Ectodermal cell (in vitro differentiated cells): ENCODE measurements around the gene EVI2B.

Experiments used
- H3K27ac ChIP-seq: 2 replicates; pipeline ENCODE4 v1.7.0; 2013; ENCODE audit warnings: mild to moderate bottlenecking, low read depth, low read length; ENCODE audit not compliant: insufficient read depth, poor library complexity, severe bottlenecking
- H3K27me3 ChIP-seq: 2 replicates; pipeline ENCODE4 v1.7.0; 2013; ENCODE audit warnings: mild to moderate bottlenecking, low read length; ENCODE audit not compliant: insufficient read depth, control insufficient read depth, poor library complexity, severe bottlenecking
- H3K36me3 ChIP-seq: one replicate; pipeline ENCODE4 v1.7.0; 2013; ENCODE audit warnings: low read length; ENCODE audit not compliant: control insufficient read depth, insufficient read depth
- H3K4me1 ChIP-seq: one replicate; pipeline ENCODE4 v1.7.0; 2013; ENCODE audit warnings: low read length; ENCODE audit not compliant: control insufficient read depth, insufficient read depth
- H3K4me3 ChIP-seq: 2 replicates; pipeline ENCODE4 v1.7.0; 2013; ENCODE audit warnings: low read depth, low read length, control low read depth; ENCODE audit not compliant: insufficient read depth
- H3K9me3 ChIP-seq: 2 replicates; pipeline ENCODE4 v1.7.0; 2013; ENCODE audit warnings: mild to moderate bottlenecking, low read length, moderate library complexity; ENCODE audit not compliant: control insufficient read depth
- WGBS, 2 experiments: methylation state at CpG; one replicate each; pipeline ENCODE4 v1.1.7; 2013; ENCODE audit warnings: missing lambda C conversion rate in 2 of 2; 5-methylcytosine and 5-hydroxymethylcytosine counted together

EVI2B gene

DNA sequence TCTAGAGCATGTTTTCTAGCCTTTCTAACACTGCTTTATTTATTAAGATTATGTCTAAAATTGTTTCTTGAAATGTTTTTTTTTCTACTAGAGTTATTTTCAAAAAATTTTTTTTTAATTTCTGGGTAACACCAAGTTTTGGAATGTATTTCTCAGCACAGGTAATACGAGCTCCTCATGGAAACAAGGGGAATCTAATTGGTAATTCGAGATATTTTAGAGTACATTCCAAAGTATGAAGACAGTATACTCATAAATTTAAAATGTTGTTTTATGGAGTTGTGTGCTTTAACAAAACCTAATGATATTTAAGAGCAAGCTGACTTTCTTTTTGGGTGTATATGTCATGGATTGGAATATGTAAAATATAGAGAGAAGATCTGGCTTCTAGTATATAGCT is 59.2 kb downstream of the EVI2B start:
- Histone ChIP-seq H3K36me3 (no peaks in the 10 kb centered on the region), H3K27me3 (no peaks in the 10 kb centered on the region), H3K9me3 (no peaks in the 10 kb centered on the region), H3K4me1 (no peaks in the 10 kb centered on the region), H3K27ac (no peak overlapping the region), H3K4me3 (no peak overlapping the region)
- WGBS, 2 experiments = 100% methylated on average over 1 to 2 of the region's 2 CpGs
